Occipital lobe (tissue), 2 donors: ENCODE data around the gene TLCD2. TPM values are rescaled to one million over a fixed set of nuclear protein-coding genes. Genes with fewer than 3 reads are reported as not detected.
A peak's percentile ranks its signal among the peaks of the same experiment; 100 is the strongest.
"Not testable (repeated sequence)": the region's sequence is repeated elsewhere in the genome, so short reads cannot be mapped to it uniquely, and the experiment has no call there.

Experiments used
- DNase-seq: peaks from one replicate; lab custom pipeline; 2025; lab: John Stamatoyannopoulos, UW
- total RNA-seq: library from RNA; depleted of rRNA; stranded (reverse); fragments of >200 nt; gene quantifications from one replicate; pipeline ENCODE4 v1.2.3, GENCODE V29; 2014

TLCD2 gene
- total RNA-seq, 1 donor from 2014 or later: 0.47 TPM

GRCh38 chr17:1693339-1693738 lies 16.8 kb downstream of the TLCD2 start:
- no peak for DNase-seq

DNA sequence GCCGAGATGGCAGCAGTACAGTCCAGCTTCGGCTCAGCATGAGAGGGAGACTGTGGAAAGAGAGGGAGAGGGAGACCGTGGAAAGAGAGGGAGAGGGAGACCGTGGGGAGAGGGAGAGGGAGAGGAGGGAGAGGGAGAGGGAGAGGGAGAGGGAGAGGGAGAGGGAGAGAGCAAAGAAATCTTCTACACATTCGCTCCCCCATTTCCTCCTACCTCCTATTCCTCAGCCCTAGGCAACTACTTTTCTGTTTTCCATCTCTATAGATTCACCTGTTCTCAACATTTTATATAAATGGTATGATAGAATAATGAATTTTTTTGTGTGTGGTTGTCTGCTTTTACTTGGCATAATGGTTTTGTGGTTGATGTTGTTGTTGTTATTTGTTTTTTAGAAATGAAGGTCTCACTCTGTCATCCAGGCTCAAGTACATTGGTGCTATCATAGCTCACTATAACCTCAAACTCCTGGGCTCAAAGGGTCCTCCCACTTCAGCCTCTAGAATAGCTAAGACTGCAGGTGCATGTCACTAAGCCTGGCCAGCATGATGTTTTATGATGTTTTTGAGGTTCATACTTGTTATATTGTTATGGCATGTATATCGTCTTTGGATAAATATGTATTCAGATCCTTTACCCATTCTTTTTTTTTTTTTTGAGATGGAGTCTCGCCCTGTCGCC lies 19.5 kb downstream of the TLCD2 start:
- no peak for DNase-seq

GRCh38 chr17:1688405-1688804 lies 21.8 kb downstream of the TLCD2 start:
- DNase-seq: not testable (repeated sequence)

- no peak for DNase-seq
Measured at GRCh38 chr17:1686086-1686485, 24.1 kb downstream of the TLCD2 start.

DNA sequence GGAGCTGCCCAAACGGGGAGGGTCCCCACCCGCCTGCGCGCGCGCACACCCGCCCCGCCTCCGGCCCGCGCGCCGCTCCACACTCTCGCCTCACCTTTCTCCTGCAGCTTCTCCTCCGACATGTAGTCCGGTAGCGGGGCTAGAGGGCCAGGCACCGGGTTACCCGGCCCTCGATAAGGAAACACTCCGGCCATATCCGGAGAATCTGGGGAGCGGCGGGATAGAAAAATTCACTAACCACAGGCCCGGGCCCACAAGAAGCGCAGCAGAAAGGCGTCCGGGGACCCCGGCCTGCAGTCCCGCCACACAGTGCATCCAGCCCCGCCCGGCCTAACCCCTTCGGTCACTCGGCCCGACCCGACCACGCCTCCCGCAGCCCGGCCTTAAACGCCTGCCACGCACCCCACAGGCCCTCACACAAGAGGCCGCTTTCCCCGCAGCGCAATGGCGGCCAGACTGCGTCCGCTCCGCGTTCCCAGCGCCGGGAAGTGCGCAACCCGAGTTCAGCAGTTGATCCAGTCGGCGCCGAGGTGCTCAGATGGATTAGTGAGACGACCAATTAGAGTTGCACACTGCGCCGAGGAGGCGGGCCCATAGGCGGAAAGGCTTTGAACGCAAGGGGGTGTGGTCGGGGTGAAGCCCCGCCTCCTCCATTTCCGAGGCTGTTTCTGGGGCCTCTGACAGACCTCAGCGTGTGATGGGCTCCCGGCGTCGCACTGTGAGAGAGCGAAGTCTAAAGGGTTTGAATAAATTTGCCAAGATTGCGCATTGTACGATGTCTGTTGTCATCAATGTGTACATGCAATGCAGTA lies 25.6 kb downstream of the TLCD2 start, which contains the start of gene PRPF8:
PRPF8 (minus strand) TSS at position 490 of the 812 bp plus-strand sequence; CDS start at position 194, 296 bp downstream.
- peak; percentile 96 for DNase-seq

DNA sequence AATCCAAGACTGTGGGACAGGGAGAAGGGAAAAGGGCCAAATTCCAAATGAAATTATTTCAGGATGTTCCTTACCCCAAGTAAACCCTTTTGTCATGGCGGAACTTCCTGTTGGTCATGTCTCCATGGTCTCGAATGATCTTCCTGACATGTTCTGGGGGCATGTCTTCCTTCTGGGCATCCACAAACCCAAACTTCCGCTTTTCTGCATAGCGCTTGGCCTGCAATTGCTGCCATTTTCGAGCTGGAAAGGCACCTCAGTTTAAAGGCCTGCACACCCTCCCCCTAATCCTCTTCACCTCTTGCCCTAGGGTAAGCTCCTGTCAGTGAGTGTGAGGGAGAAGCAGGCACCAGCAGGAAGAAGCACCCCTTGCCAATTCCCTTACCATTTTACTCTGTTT lies 26.7 kb downstream of the TLCD2 start:
- no peak for DNase-seq

DNA sequence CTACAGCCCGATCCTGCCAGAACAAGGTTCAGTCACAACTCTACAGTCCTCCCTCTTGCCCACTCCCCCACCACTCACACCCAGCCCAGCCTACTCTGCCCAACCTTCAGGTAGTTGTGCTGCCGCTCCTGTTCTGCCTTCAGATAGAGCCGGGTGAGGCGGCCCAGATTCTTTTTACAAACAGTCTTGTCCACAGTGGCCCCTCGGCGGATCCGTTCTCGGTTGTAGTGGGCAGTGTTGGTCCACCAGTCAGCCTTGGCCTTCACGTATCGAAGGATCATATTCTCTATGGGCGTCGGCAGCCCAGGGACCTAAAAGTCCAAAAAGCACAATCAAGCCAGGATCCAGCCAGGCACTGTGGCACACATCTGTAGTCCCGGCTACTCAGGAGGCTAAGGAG lies 33.8 kb downstream of the TLCD2 start:
- DNase-seq: no peak

DNA sequence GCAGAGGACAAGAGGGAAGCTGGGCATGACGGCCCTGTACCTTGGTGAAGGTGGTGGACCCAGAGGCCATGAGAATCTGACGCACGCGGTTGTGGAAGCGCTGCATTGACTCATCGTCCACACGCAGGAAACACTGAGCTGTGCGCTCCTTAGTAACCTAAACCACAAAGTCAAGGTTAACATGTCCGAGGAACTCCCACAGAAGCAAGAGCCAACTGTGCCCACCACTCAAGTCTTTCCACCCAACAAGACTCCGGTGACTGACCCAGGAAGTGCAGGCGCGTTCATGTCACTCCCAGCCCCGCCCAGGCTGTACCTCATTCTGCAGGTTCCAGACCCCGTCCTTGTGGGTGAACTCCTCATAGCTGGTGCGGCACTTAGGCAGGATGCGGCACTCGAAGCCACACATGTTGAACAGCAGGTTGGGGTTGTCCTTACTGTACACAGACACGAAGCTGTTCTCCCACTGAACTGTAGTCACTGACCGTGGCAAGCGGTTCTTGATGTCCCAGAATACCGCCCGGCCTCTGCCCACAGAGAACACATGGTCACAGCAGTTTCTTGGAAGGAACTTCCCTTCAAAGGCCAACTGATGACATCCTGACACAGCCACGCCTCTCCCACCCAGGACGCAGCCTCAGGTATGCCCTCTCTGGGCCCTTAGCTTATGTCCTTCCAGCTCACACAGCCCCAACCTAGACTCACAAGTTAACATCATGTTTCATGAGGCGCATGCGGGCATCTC lies 37.0 kb downstream of the TLCD2 start:
- no peak for DNase-seq

DNA sequence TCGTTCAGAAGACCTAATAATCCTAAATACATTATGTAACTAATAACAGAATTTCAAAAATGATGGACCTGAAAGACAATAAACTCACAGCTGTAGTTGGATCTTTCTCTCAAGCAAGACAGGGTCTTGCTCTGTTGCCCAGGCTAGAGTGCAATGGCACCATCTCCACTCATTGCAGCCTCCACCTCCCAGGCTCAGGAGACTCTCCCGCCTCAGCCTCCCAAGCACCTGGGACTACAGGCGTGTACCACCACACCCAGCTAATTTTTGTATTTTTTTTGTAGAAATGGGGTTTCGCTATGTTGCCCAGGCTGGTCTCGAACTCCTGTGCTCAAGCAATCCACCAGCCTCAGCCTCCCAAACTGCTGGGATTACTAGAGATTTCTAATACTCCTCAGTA lies 46.2 kb downstream of the TLCD2 start:
- DNase-seq: not testable (repeated sequence)

- no peak for DNase-seq
Measured at GRCh38 chr17:1661045-1661444, 49.1 kb downstream of the TLCD2 start.

DNA sequence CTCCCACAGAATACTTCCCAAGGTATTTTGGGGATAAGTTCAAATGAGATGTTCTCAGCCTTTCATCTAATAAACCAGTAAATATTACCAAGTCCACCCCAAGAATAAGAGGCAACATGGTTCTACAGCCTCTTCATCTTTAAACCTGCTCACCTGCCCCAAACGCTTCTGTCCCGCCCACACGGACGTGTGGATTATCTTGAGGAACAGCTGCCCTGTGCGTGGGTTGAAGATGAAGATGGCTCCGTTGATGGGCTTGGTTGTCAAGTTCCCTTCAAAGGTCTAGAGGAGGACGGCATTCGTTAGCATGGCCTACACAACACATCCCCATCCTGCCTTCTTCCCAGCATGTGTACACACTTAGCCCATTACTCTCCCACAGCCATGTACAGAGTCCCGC lies 52.1 kb downstream of the TLCD2 start:
- no peak for DNase-seq

- no peak for DNase-seq
Measured at GRCh38 chr17:1653735-1654134, 56.4 kb downstream of the TLCD2 start.

GRCh38 chr17:1652794-1653193 lies 57.4 kb downstream of the TLCD2 start:
- not testable (repeated sequence) for DNase-seq

Other genes starting within 250 kb of the TLCD2 start
- gene MYO1C, start 217.7 kb downstream of the TLCD2 start, total RNA-seq: 7.3 TPM
- gene INPP5K, start 193.8 kb downstream of the TLCD2 start, total RNA-seq: 43.2 TPM
- gene PITPNA, start 147.6 kb downstream of the TLCD2 start, total RNA-seq: 15.1 TPM
- gene SLC43A2, start 81.5 kb downstream of the TLCD2 start, total RNA-seq: 15.1 TPM
- gene SCARF1, start 64.6 kb downstream of the TLCD2 start, total RNA-seq: 3.9 TPM
- gene RILP, start 60.5 kb downstream of the TLCD2 start, total RNA-seq: 1.4 TPM
- 71.1 TPM for gene PRPF8, start 25.5 kb downstream of the TLCD2 start, total RNA-seq
- 10.8 TPM for gene WDR81, start 14.3 kb upstream of the TLCD2 start, total RNA-seq
- gene SERPINF2, start 32.5 kb upstream of the TLCD2 start, total RNA-seq: 0.16 TPM
- gene SERPINF1, start 51.7 kb upstream of the TLCD2 start, total RNA-seq: 5.8 TPM
- gene SMYD4, start 119.5 kb upstream of the TLCD2 start, total RNA-seq: 9.8 TPM
- gene RPA1, start 119.6 kb upstream of the TLCD2 start, total RNA-seq: 16.4 TPM